IPS-NIHi11 (cell line): ENCODE data around the gene TLL2.
A peak's percentile ranks its signal among the peaks of the same experiment; 100 is the strongest.

Experiments used
- DNase-seq: peaks from one replicate; pipeline ENCODE4 v3.0.0; 2012; ENCODE audit warnings: mixed read lengths, low spot score

The TLL2 gene

DNA sequence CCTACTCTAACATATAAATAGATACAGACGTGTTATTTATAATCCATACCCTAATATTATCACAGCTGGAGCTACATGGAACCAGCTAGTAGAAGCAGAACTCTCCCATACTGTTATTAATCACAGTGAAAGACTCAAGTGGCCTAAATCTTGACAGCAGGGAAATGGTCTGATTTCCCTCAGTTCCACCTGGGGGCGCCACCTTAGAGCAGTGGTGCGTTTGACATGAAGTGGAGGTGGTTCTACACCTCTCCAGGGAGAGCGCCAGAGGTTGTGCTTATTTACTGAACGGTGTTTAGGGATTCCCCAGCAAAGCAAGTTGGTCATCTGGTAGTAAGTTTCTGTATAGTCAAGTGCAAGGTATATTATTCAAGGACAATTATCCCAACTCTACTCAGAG, 191.9 kb downstream of the TLL2 start:
- DNase-seq, result peak; percentile 56

DNA sequence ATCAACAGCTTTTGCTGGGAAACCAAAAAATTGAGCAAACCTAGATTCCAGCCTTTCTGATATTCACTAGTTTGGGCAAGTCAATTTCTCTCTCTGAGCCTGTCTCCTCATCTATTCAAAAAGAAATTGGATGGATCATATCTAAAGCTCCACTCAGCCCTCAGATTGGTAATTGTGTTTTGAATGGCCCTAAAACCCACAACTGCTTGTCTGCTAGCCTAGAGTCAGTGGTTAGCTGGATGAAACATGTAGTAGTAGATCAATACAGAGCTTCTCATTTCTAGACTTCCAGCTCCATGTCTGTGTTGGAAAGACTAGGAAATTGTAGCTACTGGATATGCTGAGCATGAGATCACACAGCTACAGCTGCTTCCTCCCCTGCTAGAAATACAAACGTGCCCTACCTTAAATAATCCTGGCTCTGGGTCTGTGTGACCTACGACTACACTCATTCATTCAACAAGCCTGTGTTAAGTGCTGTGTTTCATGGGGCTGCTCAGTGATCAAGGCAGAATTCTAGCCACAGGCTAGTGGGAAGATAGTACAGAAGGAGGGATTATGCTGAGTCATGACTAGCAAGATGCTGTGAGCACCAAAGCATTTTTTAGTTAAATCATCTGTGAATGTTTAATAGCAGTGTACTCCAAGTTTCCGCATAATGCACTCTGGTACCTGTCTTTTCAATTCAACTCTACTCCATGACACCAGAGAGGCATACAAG, 193.8 kb downstream of the TLL2 start:
- DNase-seq, result no peak

DNA sequence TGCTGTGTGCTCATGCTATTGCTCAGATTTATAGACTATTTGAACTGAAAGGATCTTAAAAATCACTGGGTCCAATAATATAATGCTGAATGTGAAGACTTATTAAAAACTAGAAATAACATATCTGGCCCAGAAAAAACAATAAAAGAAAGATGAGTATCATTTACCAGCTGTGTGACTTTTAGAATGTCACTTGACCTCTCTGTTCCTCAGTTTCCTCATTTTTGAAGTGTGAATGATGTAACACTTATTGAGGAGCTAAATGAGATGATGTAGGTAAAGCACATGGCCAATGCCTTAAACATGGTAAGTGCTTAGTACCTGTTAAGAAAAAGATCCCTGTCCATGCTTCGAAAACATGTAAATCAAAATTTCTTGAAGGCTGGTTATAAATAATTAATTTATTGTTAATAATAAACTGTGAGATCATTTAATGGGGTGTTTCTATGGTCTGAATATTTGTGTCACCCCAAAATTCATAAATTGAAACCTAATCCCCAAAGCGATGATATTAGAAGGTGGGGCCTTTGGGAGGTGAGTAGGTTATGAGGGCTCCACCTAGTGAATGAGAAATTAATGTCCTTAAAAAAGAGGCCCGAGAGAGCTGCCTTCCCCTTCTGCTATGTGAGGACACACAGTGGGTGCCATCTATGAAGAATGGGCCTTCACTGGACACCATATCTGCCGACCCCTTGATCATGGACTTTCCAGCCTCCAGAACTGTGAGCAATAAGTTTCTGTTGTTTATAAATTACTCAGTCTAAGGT, 196.5 kb downstream of the TLL2 start:
- no peak for DNase-seq
